Measurements from ENCODE around the gene COPB1. TPM values are rescaled to one million over a fixed set of nuclear protein-coding genes. Genes with fewer than 3 reads are reported as not detected.
A peak's percentile ranks its signal among the peaks of the same experiment; 100 is the strongest.

COPB1 gene
- total RNA-seq, 2 experiments from 2014 or later = 81.7 to 93.4 TPM

GRCh38 chr11:14454861-14455632 lies 44.6 kb downstream of the COPB1 start:
- no peak for TF ChIP-seq EZH2phosphoT487 (IDR thresholded peaks at IDR 0.05; ENCODE audit: borderline replicate concordance, low read depth, low read length)
- peak; percentile 90 for TF ChIP-seq CTCF (conservative IDR thresholded peaks at IDR 0.05; ENCODE audit: low read length)
- H3K4me2 ChIP-seq (ENCODE audit: low read length) = no peak overlapping the region
- H3K27ac ChIP-seq (ENCODE audit: low read depth, low read length, poor library complexity, severe bottlenecking) = no peak overlapping the region
- H3K9me3 ChIP-seq (ENCODE audit: low read length) = no peaks in the 10 kb centered on the region
- no peak overlapping the region for H2AFZ ChIP-seq (ENCODE audit: low read length)
- ChIA-PET CTCF (ENCODE audit: unreplicated experiment) (interaction anchor here (1.1 kb wide), 1 partner anchor 35 kb away, joined by 3 read pairs; no protein-coding TSS in a partner anchor), POLR2A (interaction anchor here (0.6 to 2.0 kb wide), 14 partner anchors 9 to 749 kb away, joined by 3 to 9 read pairs (median 4); no protein-coding TSS in a partner anchor)
- peak; percentile 39 for DNase-seq (ENCODE audit: low spot score)
- TSS peak; percentile 49 for BruUV-seq (replicated peaks)
- H3K79me2 ChIP-seq (ENCODE audit: insufficient read depth, low read depth, low read length) = no peaks in the 10 kb centered on the region
- H3K4me3 ChIP-seq (ENCODE audit: low read depth, low read length, poor library complexity, severe bottlenecking) = no peak overlapping the region
- peaks cover 4% of the 10 kb centered on the region for H3K4me1 ChIP-seq (ENCODE audit: insufficient read depth, low read length, poor library complexity, severe bottlenecking)
- intact Hi-C loops (cut with micrococcal nuclease; ENCODE audit: unreplicated experiment) = no loop called here
- H3K9me2 ChIP-seq (ENCODE audit: insufficient read depth, low read length) = no peaks in the 10 kb centered on the region
- no peaks in the 10 kb centered on the region for H4K20me1 ChIP-seq (ENCODE audit: insufficient read depth, low read length)
- peaks cover 51% of the 10 kb centered on the region for H3K36me3 ChIP-seq (ENCODE audit: insufficient read depth, low read length)

GRCh38 chr11:14451825-14452224 lies 47.8 kb downstream of the COPB1 start:
- peak; percentile 25 for DNase-seq (ENCODE audit: low spot score)
- H2AFZ ChIP-seq (ENCODE audit: low read length) = no peak overlapping the region
- no peaks in the 10 kb centered on the region for H3K9me2 ChIP-seq (ENCODE audit: insufficient read depth, low read length)
- H3K79me2 ChIP-seq (ENCODE audit: insufficient read depth, low read depth, low read length) = no peaks in the 10 kb centered on the region
- peaks cover 4% of the 10 kb centered on the region for H3K4me1 ChIP-seq (ENCODE audit: insufficient read depth, low read length, poor library complexity, severe bottlenecking)
- H3K4me3 ChIP-seq (ENCODE audit: low read depth, low read length, poor library complexity, severe bottlenecking) = no peak overlapping the region
- POLR2A ChIA-PET = interaction anchor here (0.6 kb wide), 1 partner anchor 225 kb away, joined by 3 read pairs; no protein-coding TSS in a partner anchor
- intact Hi-C loops (cut with micrococcal nuclease; ENCODE audit: unreplicated experiment) = no loop called here
- CTCF ChIA-PET (ENCODE audit: unreplicated experiment) = no interaction called here
- no peaks in the 10 kb centered on the region for H4K20me1 ChIP-seq (ENCODE audit: insufficient read depth, low read length)
- BruUV-seq (replicated peaks) = no TSS peak
- TF ChIP-seq EZH2phosphoT487 (IDR thresholded peaks at IDR 0.05; ENCODE audit: borderline replicate concordance, low read depth, low read length) (no peak), CTCF (conservative IDR thresholded peaks at IDR 0.05; ENCODE audit: low read length) (no peak)
- H3K4me2 ChIP-seq (ENCODE audit: low read length) = no peak overlapping the region
- H3K36me3 ChIP-seq (ENCODE audit: insufficient read depth, low read length) = peaks cover 22% of the 10 kb centered on the region; the same call in 1 of the 2 replicates
- no peaks in the 10 kb centered on the region for H3K9me3 ChIP-seq (ENCODE audit: low read length)
- no peak overlapping the region for H3K27ac ChIP-seq (ENCODE audit: low read depth, low read length, poor library complexity, severe bottlenecking)

GRCh38 chr11:14449302-14449714 lies 50.3 kb downstream of the COPB1 start:
- Histone ChIP-seq H3K79me2 (ENCODE audit: insufficient read depth, low read depth, low read length) (no peaks in the 10 kb centered on the region), H3K9me2 (ENCODE audit: insufficient read depth, low read length) (no peaks in the 10 kb centered on the region), H3K27ac (ENCODE audit: low read depth, low read length, poor library complexity, severe bottlenecking) (no peak overlapping the region), H2AFZ (ENCODE audit: low read length) (no peak overlapping the region), H3K4me2 (ENCODE audit: low read length) (no peak overlapping the region), H3K9me3 (ENCODE audit: low read length) (no peaks in the 10 kb centered on the region), H3K36me3 (ENCODE audit: insufficient read depth, low read length) (no peaks in the 10 kb centered on the region), H3K4me1 (ENCODE audit: insufficient read depth, low read length, poor library complexity, severe bottlenecking) (peaks cover 4% of the 10 kb centered on the region), H3K4me3 (ENCODE audit: low read depth, low read length, poor library complexity, severe bottlenecking) (no peak overlapping the region), H4K20me1 (ENCODE audit: insufficient read depth, low read length) (no peaks in the 10 kb centered on the region)
- no peak for DNase-seq (ENCODE audit: low spot score)
- no peak for TF ChIP-seq CTCF (conservative IDR thresholded peaks at IDR 0.05; ENCODE audit: low read length)
- TF ChIP-seq EZH2phosphoT487 (IDR thresholded peaks at IDR 0.05; ENCODE audit: borderline replicate concordance, low read depth, low read length) = no peak
- no TSS peak for BruUV-seq (replicated peaks)
- ChIA-PET POLR2A (no interaction called here), CTCF (ENCODE audit: unreplicated experiment) (no interaction called here)
- intact Hi-C loops (cut with micrococcal nuclease; ENCODE audit: unreplicated experiment) = no loop called here
